NCI-H1417 (cell line): ENCODE data around the gene C1QL1.

Source experiments
- DNase-seq, 3 experiments: peaks; one replicate each; lab custom pipeline; 2025; lab: John Stamatoyannopoulos, UW

The C1QL1 gene

DNA sequence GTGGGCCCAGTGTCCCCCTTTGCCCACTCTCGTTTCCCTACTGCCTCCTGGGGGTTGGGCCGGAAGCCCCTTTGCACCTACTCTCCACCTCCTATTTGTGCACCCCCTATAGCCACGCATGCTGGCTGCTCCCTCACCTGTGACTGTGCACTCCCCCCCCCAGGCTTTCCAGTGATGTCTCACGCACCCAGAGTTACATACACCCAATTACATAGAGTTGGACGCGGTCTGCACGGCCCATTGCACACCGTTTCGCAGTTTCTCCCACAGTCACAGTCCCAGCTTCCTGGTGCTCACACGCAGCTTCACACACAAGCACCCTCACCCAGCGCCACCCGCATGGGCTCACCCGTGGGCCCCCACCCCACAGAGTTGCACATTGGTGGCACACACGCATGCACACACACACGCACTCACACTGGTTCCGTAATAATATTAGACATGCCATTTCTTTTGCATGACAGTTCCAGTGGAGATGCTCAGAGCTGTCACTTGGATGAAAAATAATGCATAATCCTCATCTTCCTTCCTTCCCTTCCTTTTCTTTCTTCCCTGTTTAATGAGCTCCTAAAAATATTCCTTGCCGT, 21.5 kb upstream of the C1QL1 start:
- no peak for DNase-seq

DNA sequence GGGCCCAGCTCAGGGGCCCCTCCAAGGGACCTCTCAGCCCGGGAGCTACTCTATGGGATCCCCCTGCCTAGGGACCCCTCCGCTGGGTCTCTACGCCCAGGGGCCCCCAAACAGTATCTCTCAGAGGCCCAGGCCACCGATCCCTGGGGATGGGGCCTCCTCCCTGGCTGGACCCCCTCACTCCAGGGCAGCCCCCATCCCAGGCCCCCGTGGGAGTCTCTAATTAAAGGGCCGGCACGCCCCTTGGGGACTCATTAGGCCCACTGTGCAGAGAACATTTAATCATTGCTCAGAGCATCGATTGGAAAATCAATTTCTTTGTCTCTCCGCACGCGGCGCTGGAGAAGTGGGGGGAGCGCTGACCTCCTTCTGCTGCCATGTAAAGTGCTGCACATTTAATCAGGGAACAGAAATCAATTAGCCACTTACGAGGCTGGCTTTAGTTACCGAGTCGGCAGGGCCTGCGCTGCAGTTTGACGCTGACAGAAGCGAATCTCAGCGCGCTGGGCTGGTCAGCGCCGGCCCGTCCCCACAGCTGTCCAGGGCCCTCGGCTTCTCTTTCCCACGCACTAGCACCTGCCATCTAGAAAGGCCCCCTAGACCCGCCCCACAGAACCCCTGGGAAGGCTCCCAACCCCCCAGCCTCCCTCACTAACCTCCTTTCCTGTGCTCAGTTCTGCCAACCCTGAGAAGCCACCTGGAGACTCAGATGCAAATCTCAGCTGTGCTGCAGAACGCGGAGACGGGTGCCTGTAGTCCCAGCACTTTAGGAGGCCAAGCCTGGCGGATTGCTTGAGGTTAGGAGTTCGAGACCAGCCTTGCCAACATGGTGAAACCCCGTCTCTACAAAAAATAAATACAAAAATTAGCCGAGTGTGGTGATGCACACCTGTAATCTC, 20.2 kb upstream of the C1QL1 start:
- peak in 2 of 3 experiments; percentile 31 to 68 for DNase-seq

DNA sequence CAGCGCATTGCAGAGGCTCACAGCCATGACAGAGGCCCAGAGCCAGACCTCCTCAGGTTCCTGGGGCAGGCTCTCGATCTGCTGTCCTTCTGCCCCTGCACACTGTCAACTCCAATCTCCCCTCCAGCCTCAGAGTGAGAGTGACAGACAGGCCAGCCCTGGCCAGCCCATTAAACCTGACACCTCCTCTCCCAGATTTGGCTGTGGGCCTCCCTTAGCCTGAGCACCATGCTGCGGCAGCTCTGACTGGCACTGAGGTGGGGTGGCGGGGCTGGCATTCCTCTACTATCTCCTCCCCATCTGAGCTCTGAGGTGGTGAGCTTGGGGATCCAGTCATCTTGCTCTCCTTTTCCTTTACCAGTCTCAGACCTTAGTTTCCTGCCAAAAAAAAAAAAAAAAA, 15.5 kb upstream of the C1QL1 start:
- DNase-seq, result no peak

DNA sequence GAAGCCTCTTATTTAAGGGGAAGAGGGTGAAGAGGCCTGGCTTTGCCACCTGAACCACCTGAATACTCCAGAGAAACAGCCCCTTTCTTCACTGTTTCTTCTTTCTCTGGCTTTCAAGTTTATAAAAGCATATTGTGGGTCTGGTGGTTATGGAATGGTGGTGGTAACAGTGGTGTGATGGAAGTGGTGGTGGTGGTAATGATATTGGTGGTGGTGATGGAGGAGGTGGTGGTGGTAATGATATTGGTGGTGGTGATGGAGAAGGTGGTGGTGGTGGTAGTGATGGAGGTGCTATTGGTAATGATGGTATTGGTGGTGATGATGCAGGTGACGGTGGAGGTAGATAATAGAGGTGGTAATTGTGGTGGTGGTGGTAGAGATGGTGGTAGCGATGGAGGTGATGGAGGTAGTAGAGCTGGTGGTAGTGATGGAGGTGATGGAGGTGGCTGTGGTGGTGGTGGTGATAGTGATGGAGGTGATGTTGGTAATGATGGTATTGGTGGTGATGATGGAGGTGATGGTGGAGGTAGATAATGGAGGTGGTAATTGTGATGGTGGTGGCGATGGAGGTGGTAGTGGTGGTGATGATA, 14.1 kb upstream of the C1QL1 start:
- DNase-seq, result no peak

DNA sequence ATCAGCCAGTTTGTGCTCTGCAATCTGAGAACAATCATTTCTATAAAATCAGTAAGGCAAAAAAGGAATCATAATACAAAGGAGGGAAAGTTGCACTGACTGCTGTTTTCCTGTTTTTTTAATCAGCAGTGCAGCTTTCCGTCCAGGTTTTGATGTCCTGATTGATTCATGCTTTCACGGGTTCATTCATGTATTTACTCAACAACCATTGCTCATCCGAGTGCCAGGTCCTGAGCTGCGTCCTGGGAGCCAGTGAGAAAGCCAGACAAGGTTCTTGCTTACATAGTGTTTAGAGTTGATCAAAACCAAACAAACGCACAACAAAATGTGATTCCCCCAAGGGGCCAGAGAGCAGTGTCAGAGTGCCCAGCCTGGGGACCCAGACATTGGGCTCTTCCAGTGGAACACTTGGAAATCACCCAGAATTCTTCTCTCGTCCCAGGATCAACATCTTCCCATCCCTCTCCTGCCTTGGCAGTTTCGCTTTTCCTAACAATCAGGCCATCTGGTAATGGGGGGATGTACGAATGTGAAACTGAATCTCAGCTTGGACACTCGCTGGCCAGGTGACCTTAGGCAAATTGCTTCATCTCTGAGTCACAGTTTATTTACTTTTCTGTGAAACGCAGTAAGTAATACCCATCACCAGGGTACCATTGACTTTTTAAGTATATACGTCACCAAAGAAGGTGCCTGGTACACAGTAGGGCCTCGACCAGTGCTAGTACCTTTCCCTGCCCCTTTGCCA, 13.3 kb upstream of the C1QL1 start:
- peak in 2 of 3 experiments; percentile 37 to 69 for DNase-seq

DNA sequence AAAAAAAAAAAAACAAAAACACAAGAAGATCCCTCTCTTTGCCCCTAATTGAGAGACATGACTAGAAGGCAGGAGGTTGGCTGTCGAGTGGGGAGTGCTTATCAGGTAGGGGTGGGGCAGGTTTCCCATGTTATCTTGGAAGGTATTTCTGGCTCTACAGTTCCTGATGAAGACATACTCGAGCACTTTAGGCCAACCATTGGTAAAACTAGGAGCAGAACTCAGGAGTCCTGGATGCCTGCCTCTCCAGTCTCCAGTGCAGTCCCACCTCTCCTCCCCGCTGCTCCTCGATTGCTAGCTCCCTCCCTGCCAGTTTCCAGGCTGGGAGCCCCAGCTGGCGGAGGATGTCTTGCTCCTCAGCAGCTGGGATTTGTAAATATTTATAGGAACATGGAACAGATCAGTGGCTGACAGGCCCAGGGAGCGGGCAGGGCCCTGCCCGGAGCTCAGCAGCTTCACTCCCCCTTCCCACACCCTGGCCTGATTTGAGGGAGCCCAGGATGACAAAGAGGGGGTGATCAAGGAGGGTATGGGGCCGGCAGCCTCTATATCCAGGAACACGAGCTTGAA, 11.4 kb upstream of the C1QL1 start:
- DNase-seq, result peak in 2 of 3 experiments; percentile 31 to 60

DNA sequence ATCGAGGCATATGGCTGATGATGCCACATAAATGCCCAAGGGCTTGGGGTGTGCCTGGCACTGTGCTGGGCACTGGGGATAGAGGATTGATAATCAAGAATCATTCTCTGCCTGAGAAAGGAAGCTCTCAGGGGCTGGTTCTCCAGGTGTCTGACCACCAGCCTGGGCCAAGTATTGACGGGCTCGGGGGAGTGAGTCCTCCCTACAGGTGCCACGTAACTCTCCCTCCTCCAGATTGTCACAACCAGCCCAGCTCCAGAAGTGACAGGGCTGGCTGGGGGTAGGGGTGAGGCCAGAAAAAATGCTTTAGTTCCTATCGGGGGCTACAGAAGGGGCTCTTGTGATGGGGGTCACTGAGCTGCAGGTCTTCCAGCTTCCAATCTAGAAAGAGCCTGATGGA, 10.7 kb upstream of the C1QL1 start:
- no peak for DNase-seq

DNA sequence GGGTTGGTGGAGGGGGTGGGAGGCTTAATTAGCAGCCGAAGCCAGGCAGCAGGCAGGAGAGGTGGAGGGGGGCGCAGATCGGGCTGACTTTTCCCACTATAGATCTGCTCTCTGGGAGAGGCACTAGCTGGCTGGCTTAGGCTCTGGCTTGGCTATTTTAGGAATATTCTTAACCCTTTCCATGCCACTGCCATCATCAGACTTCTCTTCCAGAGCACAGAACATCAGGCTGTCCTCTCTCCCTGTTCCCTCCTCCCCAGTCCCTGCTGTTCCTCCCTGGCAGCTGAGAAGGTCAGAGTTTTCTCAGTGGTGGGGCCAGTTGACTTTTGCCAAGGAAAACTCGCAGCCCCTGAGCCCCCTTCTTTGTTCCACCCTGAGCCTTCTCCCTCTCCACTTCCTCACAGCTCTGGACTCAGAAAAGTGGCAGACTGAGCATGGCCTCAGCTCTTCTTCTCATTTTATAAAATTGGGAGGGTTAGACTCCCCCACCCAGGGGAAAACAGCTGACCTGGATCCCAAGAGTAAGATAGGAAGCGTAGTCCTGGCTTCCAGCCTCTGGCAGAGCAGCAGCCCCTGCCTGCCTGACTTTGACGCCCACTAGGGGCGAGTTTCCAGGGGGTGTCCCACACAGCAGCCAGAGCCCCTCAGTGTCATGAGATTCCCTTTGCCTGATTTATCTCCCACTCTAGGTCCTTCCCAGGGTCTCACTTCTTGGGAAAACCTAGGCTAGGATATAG, 9.9 kb upstream of the C1QL1 start:
- peak in 1 of 3 experiments; percentile 6 for DNase-seq

DNA sequence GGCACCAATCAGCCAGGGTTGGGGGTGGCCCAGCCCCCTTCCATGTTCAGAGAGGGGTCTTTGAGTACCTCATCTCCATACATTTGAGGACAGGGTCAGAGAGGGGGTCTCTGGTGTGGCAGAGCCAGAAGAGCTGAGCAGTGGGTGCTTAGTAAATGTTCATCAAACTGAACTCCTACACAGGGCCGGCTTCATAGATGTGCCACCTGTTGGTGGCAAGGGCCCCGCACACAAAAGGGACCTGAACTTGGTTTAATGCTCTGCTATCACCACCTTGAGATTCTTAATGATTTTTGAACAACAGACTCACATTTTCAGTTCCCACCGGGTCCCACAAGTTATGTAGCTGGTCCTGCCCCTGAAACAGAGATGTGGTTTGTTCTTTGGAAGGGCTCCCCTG, 9.0 kb upstream of the C1QL1 start:
- no peak for DNase-seq

DNA sequence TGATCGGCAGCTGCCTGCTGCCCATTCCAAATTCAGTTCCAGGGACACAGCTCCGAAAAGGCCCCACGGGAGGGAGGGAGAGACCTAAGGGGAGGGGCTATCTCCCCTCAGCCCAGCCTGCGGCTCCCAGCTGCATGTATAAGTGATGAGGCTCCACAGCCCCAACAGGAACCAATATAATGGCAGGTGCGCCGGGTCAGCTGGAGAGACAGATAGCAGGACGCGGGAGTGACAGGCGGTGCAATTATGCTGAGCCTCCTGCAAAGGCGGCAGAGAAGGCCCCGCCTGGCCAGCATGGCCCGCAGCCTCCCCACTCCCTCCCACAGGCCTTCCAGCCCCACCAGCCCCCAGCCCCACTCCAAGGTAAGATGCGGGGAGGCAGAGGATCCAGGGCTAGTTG, 8.1 kb upstream of the C1QL1 start:
- DNase-seq, result peak in 2 of 3 experiments; percentile 64 to 86

DNA sequence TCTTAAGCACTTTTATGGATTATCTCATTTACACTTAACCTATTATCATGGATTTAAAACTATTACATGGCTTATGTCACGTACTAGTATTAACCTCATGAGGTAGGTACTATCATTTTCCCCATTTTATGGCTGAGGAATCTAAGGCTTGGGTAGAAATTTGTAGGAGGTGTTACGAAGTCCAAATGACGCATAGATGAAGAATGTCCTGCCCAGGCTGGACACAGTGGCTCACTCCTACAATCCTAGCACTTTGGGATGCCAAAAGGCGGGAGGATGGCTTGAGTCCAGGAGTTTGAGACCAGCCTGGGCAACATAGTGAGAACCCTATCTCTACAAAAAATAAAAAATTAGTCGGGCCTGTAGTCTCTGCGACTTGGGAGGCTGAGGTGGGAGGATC, 4.8 kb upstream of the C1QL1 start:
- no peak for DNase-seq

DNA sequence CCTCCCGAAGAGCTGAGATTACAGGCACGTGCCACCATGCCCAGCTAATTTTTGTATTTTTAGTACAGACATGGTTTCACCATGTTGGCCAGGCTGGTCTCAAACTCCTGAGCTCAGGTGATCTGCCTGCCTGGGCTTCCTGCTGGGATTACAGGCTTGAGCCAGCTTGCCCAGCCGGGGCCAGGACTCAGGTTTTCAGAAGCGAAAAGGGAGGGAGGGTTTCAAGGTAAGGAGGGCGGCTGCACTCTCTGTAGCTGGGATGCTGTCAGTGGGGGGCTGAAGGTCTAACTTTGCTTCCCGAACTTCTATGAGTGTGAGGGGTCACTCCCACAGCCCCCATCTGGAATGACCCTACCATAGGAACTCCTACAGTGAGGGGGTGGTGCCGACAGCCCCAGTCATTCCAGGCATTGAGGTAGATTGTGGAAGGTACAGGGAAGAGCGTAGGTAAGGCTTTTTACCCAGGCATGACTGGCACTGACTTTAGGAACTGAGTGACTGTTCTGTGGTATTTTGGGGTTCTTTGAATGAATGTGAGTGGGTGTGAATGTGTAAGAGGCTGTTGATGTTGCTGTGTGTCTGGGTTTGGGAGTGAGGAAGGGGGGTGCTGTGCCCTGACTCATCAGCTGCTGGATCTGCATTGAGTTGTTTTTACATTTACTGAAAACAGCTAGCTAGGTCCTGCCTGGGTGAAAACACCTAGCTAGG, 3.8 kb upstream of the C1QL1 start:
- DNase-seq, result no peak

DNA sequence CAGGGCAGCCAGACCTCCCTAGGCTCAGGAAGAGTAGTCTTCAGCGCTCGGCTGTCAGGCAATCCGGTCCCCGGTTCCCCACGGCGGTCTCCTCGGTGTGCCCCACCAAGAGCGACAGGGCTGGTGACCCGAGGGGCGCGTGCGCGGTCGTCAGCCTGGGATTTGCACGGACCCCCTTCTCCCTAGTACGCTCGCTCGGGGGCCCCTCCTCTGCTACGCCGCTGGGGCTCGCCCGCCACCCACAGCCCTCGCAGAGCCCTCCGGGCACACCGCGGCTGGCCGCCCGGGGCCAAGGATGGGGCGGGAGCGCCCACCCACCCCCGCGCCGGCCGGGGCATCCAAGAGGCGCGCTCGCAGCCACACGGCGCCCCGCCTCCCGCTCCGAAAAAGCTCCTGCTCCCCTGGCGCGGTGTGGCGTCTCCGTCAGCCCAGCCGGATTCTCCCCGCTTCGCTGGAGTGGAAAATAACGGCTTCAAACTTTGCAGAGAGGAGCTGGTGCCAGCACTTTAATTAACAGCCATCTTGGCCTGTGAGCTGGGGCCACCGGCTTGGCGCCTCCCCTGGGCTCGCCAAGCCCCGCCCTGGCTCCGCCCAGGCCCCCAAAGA, 2.1 kb upstream of the C1QL1 start:
- DNase-seq, result no peak

DNA sequence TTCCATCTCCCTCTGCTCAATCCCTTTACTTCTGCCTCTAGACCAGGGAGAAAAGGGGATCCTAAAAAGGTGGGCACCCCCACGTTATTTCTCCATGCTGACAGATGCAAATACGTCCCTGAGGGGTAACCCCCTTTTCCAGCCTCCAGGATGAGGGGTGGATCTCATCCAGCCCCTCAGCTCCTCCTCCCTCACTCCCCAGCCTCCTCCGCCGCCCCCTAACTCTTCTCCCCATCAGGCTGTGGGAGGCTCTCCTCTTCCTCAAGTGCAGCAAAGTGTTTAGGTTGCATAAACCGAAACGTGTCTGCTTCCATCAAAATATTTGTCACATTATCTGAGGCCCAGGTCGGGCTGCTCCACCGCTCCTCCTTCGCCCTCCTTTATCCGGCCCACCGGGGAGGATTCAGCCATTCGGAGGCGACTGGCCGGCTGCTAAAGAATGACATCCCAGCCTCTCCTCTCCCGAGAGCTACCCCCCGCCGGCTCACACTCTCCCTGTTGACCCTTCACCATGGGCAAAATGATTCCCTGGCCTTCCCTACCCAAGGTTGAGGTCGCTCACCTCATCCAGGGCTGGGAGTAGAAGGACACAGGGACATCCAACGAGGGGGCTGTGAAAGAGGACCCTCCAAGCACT, 1.2 kb upstream of the C1QL1 start:
- DNase-seq, result no peak

DNA sequence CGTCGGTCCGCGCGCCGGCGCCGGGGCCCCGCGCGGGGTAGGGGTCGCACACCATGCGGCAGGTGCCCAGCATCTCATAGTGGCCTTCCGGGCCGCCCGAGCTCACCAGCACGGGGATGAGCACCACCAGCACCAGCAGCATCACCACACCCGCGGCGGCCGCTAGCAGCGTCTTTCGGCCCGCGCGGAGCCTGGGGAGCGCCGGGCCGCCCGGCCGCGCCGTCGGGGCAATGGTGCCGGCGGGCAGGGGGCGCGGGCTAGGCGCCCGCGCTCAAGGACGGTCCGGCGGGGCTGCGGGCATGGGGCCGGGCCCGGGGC, 237 bp downstream of the C1QL1 start:
- no peak for DNase-seq

DNA sequence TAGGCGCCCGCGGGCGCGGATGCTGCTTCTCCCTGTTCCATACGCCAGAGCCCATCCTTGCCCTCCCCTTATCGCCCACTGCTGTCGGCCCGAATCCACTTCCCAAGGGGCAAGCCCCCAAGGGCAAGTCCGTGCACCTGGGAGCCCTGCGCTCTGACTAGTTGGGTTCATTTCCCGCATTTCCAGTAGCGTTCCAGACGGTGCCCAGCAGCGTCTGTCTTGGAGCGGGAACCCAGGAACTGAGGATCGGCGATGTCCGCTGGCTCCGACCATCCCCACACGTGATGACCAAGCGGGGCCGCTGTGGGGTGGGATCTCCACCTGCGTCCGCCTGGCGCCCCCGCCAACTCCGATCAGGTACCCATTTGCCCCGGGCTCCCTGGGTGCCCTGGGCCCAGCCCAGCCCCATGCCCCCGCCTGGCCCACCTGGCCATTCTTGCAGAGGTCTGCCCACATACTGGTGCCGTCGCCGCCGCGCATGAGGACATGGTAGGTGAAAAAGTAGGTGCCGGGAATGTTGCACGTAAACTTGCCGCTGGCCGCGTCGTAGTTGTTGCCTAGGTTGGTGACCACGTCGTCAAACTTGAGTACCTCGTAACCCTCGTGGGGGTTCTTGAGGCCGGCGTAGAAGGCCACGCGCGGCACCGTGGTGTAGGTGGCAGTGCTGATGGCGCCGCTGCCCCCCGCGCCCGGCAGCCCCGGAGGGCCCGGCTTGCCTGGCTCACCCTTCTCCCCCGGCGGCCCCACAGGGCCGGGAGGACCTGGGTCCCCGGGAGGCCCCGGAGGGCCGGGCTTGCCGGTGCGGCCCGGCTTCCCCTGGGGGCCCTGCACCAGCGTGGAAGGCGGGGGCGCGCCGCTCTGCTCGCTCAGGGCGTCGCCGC, 837 bp downstream of the C1QL1 start:
- DNase-seq, result peak in 2 of 3 experiments; percentile 69 to 76

DNA sequence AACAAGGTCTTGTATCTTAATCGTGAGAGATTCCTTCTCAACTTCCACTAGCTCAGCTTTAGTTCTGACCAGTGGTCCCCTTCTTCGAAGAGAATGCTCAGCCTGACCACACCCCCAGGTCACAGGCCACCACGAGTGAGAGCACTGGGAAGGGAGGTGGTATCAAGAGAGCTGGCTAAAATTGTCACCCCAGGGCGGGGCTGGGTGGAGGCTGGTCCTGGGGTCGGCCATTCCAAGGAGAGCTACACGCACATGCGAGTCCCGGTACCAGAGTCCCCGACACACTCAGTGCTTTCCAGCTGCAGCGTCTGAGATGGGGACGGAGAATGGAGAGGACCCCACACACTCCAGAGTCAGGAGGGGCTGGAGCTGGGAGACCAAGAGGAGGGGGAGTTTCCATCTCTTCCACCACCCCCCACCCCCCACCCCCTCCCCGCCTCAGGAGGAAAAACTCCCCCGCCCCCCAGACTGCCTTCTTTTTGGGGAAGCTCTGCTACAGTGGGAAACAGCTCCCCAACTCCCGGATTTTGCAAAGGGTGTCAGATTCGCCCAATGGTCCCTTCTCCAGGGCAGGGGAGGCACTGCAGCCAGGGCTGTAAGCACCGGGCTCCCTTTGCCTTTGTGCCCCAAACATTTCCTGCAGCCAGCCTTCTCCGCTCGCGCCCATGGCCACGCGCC, 1.6 kb downstream of the C1QL1 start:
- DNase-seq, result no peak

DNA sequence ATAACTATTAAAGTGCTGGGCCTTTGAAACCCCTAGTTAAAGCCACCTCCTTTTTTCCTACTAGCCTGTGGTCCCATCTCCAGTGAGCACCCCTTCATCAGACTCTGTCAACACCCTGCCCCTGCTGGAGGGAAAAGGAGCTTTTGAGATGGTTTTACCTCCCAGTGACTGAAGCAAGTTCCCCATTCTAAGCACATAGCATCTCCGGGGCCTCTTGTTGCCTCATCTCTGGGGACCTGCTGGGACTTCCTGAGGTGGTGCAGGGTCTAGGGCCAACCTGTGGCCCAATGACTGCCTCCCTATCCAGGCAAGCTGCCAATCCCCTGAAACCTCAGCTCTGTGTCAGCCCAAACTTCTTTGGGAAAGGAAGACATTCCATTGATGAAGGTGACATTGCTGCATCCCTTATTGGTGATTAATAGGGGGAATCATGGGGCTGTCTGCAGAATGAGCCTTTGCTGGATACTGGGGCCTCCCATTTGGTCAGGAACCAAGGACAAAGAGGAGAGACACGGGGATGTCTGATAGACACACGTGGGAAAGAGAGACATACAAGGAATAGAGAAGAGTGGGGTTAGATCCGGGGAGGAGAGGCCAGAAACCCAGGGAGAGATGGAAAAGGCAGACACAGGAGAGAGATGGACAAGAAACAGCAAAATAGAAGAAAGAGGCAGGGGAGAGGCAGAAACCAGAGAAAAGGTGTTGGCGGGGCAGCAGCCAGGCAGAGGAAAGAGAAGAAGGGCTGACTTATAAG, 2.4 kb downstream of the C1QL1 start:
- DNase-seq, result no peak
